Glomerular visceral epithelial cell (primary cell): Measurements from ENCODE around the gene SLC16A10.
A peak's percentile ranks its signal among the peaks of the same experiment; 100 is the strongest.

Experiments used
- DNase-seq: peaks from one replicate; pipeline ENCODE4 v3.0.0-alpha.2; 2016; ENCODE audit errors: extremely low spot score

SLC16A10 gene

GRCh38 chr6:111259089-111259831 is 172.0 kb downstream of the SLC16A10 start:
- DNase-seq: peak; percentile 100

- DNase-seq: no peak
These were observed 173.4 kb downstream of the SLC16A10 start for GRCh38 chr6:111260570-111261298.

- peak; percentile 58 for DNase-seq
These were observed 176.5 kb downstream of the SLC16A10 start for GRCh38 chr6:111263837-111264236.

GRCh38 chr6:111265842-111266241 is 178.5 kb downstream of the SLC16A10 start:
- DNase-seq: no peak

- DNase-seq: no peak
These were observed 179.0 kb downstream of the SLC16A10 start for GRCh38 chr6:111266276-111266675.

- DNase-seq: no peak
These were observed 180.5 kb downstream of the SLC16A10 start for GRCh38 chr6:111267764-111268333.

- no peak for DNase-seq
These were observed 182.2 kb downstream of the SLC16A10 start for GRCh38 chr6:111269401-111269970.

GRCh38 chr6:111270121-111270520 is 182.8 kb downstream of the SLC16A10 start:
- no peak for DNase-seq

- DNase-seq: no peak
These were observed 187.4 kb downstream of the SLC16A10 start for GRCh38 chr6:111274593-111275217.

- no peak for DNase-seq
These were observed 189.0 kb downstream of the SLC16A10 start for GRCh38 chr6:111276335-111276734.

GRCh38 chr6:111276736-111277135 is 189.4 kb downstream of the SLC16A10 start:
- DNase-seq: no peak

GRCh38 chr6:111277819-111278218 is 190.5 kb downstream of the SLC16A10 start:
- DNase-seq: no peak

- no peak for DNase-seq
These were observed 191.4 kb downstream of the SLC16A10 start for GRCh38 chr6:111278731-111279130.

GRCh38 chr6:111280445-111280955 is 193.2 kb downstream of the SLC16A10 start:
- no peak for DNase-seq
